A673 (cell line): ENCODE data around the gene MSH3.
"Not testable (repeated sequence)": the region's sequence is repeated elsewhere in the genome, so short reads cannot be mapped to it uniquely, and the experiment has no call there.

Experiments used
- EZH2 ChIP-seq: fragments of 200-600 bp; sonication (generic); IDR thresholded peaks from 2 replicates; pipeline ENCODE4 v1.6.1; 2017; ENCODE audit warnings: borderline replicate concordance, low read depth, mild to moderate bottlenecking, mixed read lengths, antibody characterized with exemption, low read length; ENCODE audit not compliant: poor library complexity, severe bottlenecking
- TF ChIP-seq, protein P1 (sequence below): fragments of 300-800, 200-600 bp; sonication (generic); conservative IDR thresholded peaks from 2 replicates; pipeline ENCODE4 v1.5.1; 2017; ENCODE audit warnings: low read depth, mild to moderate bottlenecking, antibody characterized with exemption, low read length, moderate library complexity, mixed read lengths

GRCh38 chr5:80850168-80850567 lies 195.7 kb downstream of the MSH3 start:
- TF ChIP-seq, protein P1, sequence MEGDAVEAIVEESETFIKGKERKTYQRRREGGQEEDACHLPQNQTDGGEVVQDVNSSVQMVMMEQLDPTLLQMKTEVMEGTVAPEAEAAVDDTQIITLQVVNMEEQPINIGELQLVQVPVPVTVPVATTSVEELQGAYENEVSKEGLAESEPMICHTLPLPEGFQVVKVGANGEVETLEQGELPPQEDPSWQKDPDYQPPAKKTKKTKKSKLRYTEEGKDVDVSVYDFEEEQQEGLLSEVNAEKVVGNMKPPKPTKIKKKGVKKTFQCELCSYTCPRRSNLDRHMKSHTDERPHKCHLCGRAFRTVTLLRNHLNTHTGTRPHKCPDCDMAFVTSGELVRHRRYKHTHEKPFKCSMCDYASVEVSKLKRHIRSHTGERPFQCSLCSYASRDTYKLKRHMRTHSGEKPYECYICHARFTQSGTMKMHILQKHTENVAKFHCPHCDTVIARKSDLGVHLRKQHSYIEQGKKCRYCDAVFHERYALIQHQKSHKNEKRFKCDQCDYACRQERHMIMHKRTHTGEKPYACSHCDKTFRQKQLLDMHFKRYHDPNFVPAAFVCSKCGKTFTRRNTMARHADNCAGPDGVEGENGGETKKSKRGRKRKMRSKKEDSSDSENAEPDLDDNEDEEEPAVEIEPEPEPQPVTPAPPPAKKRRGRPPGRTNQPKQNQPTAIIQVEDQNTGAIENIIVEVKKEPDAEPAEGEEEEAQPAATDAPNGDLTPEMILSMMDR: not testable (repeated sequence)
- TF ChIP-seq EZH2: not testable (repeated sequence)
